Neural cell (in vitro differentiated cells): Measurements from ENCODE around the gene DNAJC15. TPM values are rescaled to one million over a fixed set of nuclear protein-coding genes. Genes with fewer than 3 reads are reported as not detected.

ENCODE experiments used
- H2AFZ ChIP-seq: fragments of 200-600, 300-800 bp; sonication (generic), shearing (Covaris generic); 2 replicates; pipeline ENCODE4 v1.6.0; 2014; ENCODE audit warnings: low read depth, mild to moderate bottlenecking, antibody characterized with exemption, low read length, moderate library complexity
- H3F3A ChIP-seq: fragments of 200-600 bp; shearing (Covaris generic); 2 replicates; pipeline ENCODE4 v1.6.1; 2016; ENCODE audit warnings: mild to moderate bottlenecking, moderate library complexity, mixed read lengths, antibody characterized with exemption, low read length; ENCODE audit not compliant: insufficient read depth, poor library complexity, severe bottlenecking
- H3K27ac ChIP-seq: fragments of 200-600, 300-800 bp; sonication (generic), shearing (Covaris generic); 2 replicates; pipeline ENCODE4 v1.5.1; 2014; ENCODE audit warnings: mild to moderate bottlenecking, low read length, moderate library complexity
- H3K27me3 ChIP-seq: fragments of 300-800, 200-600 bp; sonication (generic), shearing (Covaris generic); 2 replicates; pipeline ENCODE4 v1.6.0; 2014; ENCODE audit warnings: mild to moderate bottlenecking, low read depth, low read length, moderate library complexity; ENCODE audit not compliant: insufficient read depth
- H3K36me3 ChIP-seq: fragments of 300-800, 200-600 bp; sonication (generic), shearing (Covaris generic); 2 replicates; pipeline ENCODE4 v1.5.1; 2014; ENCODE audit warnings: mild to moderate bottlenecking, antibody characterized with exemption, low read length, moderate library complexity; ENCODE audit not compliant: insufficient read depth
- H3K4me2 ChIP-seq: fragments of 300-800, 200-600 bp; sonication (generic), shearing (Covaris generic); 2 replicates; pipeline ENCODE4 v1.6.0; 2014; ENCODE audit warnings: mild to moderate bottlenecking, low read length
- H3K4me3 ChIP-seq: fragments of 300-800, 200-600 bp; sonication (generic), shearing (Covaris generic); 2 replicates; pipeline ENCODE4 v1.5.1; 2014; ENCODE audit warnings: mild to moderate bottlenecking, low read length, moderate library complexity
- H3K79me2 ChIP-seq: fragments of 200-600 bp; shearing (Covaris generic); replicated peaks from 2 replicates; pipeline ENCODE4 v1.6.0; 2014; ENCODE audit warnings: mild to moderate bottlenecking, low read length, moderate library complexity; ENCODE audit not compliant: insufficient read depth
- H3K9ac ChIP-seq: fragments of 300-800, 200-600 bp; sonication (generic), shearing (Covaris generic); 2 replicates; pipeline ENCODE4 v1.6.1; 2016; ENCODE audit warnings: mild to moderate bottlenecking, low read length, mixed read lengths
- H3K9me2 ChIP-seq: fragments of 200-600 bp; shearing (Covaris generic); 2 replicates; pipeline ENCODE4 v1.6.1; 2016; ENCODE audit warnings: mild to moderate bottlenecking, low read length, mixed read lengths; ENCODE audit not compliant: insufficient read depth
- H3K9me3 ChIP-seq: fragments of 200-600, 300-800 bp; sonication (generic), shearing (Covaris generic); 2 replicates; pipeline ENCODE4 v1.6.1; 2016; ENCODE audit warnings: mild to moderate bottlenecking, mixed run types, low read length, moderate library complexity, mixed read lengths
- H4K20me1 ChIP-seq: fragments of 200-600 bp; shearing (Covaris generic); 2 replicates; pipeline ENCODE4 v1.6.1; 2016; ENCODE audit warnings: mild to moderate bottlenecking, mixed run types; ENCODE audit not compliant: insufficient read depth
- EP300 ChIP-seq: fragments of 450-650 bp; conservative IDR thresholded peaks from 2 replicates; pipeline ENCODE4 v1.6.1; 2014; ENCODE audit warnings: antibody characterized with exemption, mild to moderate bottlenecking, moderate library complexity; ENCODE audit not compliant: poor library complexity, severe bottlenecking
- EZH2 ChIP-seq: fragments of 200-600, 300-800 bp; shearing (Covaris generic), sonication (generic); IDR thresholded peaks from 2 replicates; pipeline ENCODE4 v1.6.1; 2014; ENCODE audit warnings: antibody characterized with exemption, low read length, borderline replicate concordance, mild to moderate bottlenecking; ENCODE audit not compliant: insufficient read depth, poor library complexity, severe bottlenecking
- MXI1 ChIP-seq: fragments of 450-650 bp; conservative IDR thresholded peaks from 2 replicates; pipeline ENCODE4 v1.6.1; 2014; ENCODE audit warnings: antibody characterized with exemption, mild to moderate bottlenecking; ENCODE audit not compliant: poor library complexity, severe bottlenecking
- POLR2AphosphoS5 ChIP-seq: IDR thresholded peaks from 2 replicates; pipeline ENCODE4 v1.6.1; 2012
- RAD21 ChIP-seq: fragments of 450-650 bp; conservative IDR thresholded peaks from 2 replicates; pipeline ENCODE4 v1.6.1; 2014; ENCODE audit warnings: antibody characterized with exemption, mild to moderate bottlenecking, moderate library complexity
- REST ChIP-seq: IDR thresholded peaks from 2 replicates; pipeline ENCODE4 v1.6.1; 2012; ENCODE audit warnings: borderline replicate concordance
- SMC3 ChIP-seq: fragments of 450-650 bp; conservative IDR thresholded peaks from 2 replicates; pipeline ENCODE4 v1.6.1; 2014; ENCODE audit warnings: antibody characterized with exemption, mild to moderate bottlenecking, moderate library complexity; ENCODE audit not compliant: poor library complexity
- TAF1 ChIP-seq: IDR thresholded peaks from 2 replicates; pipeline ENCODE4 v1.6.1; 2012; ENCODE audit warnings: low read depth
- polyA plus RNA-seq: library from polyadenylated mRNA; depleted of rRNA; stranded (reverse); fragments of >200 nt; gene quantifications from 2 replicates; pipeline ENCODE4 v1.2.3, GENCODE V29; 2014
- TF ChIP-seq, protein P1 (sequence below): fragments of 450-650 bp; IDR thresholded peaks from 2 replicates; pipeline ENCODE4 v1.5.1; 2014; ENCODE audit warnings: antibody characterized with exemption, mild to moderate bottlenecking, moderate library complexity; ENCODE audit not compliant: poor library complexity, severe bottlenecking

DNAJC15 gene
- polyA plus RNA-seq, 1 donor from 2014 or later = 0.84 TPM

DNA sequence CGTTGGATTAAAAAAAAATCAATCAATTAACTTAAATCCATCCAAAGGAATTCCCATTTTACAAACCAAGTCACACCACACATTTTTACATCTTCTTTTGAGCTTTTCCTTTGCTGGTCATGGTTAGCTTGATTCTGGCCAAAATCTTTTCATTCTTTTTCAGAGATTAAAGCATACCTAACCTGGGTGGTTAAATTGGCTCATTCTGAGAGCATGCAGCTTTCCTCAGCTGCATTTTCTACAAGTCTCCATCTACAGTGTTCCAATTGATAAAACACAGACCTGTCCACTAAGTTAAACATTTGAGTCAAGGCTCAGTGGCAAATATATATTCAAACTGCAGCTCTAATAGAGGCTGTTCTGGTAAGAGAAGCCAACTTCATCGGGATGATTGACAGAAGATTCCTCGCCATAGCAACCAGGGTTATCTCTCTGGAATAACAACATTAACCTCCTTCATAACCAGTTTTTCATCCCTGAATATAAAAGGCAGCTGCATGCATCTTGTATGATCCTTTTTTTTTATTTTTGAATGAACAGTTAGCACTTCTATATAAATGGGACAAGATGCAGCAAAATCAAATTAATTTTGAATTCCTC, 106.2 kb downstream of the DNAJC15 start:
- Histone ChIP-seq H3F3A (peaks cover 12% of the 10 kb centered on the region), H3K79me2 (no peaks in the 10 kb centered on the region), H3K9me2 (no peaks in the 10 kb centered on the region), H3K4me2 (peak overlapping the region; percentile 92), H3K27me3 (no peaks in the 10 kb centered on the region), H4K20me1 (no peaks in the 10 kb centered on the region), H2AFZ (peak overlapping the region; percentile 10), H3K9me3 (no peaks in the 10 kb centered on the region), H3K4me3 (peak overlapping the region; percentile 55), H3K9ac (peak overlapping the region; percentile 68), H3K36me3 (no peaks in the 10 kb centered on the region), H3K27ac (peak overlapping the region; percentile 98)
- TF ChIP-seq TAF1 (no peak), RAD21 (peak; percentile 45), MXI1 (peak; percentile 44), EP300 (peak; percentile 74), REST (peak; percentile 66), POLR2AphosphoS5 (peak; percentile 27), SMC3 (peak; percentile 36), EZH2 (no peak)
- TF ChIP-seq, protein P1, sequence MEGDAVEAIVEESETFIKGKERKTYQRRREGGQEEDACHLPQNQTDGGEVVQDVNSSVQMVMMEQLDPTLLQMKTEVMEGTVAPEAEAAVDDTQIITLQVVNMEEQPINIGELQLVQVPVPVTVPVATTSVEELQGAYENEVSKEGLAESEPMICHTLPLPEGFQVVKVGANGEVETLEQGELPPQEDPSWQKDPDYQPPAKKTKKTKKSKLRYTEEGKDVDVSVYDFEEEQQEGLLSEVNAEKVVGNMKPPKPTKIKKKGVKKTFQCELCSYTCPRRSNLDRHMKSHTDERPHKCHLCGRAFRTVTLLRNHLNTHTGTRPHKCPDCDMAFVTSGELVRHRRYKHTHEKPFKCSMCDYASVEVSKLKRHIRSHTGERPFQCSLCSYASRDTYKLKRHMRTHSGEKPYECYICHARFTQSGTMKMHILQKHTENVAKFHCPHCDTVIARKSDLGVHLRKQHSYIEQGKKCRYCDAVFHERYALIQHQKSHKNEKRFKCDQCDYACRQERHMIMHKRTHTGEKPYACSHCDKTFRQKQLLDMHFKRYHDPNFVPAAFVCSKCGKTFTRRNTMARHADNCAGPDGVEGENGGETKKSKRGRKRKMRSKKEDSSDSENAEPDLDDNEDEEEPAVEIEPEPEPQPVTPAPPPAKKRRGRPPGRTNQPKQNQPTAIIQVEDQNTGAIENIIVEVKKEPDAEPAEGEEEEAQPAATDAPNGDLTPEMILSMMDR = no peak

- H4K20me1 ChIP-seq = no peaks in the 10 kb centered on the region
- no peaks in the 10 kb centered on the region for H3K9me3 ChIP-seq
- H3K27ac ChIP-seq = peak overlapping the region; percentile 98
- no peaks in the 10 kb centered on the region for H3K9me2 ChIP-seq
- no peak overlapping the region for H2AFZ ChIP-seq
- no peak overlapping the region for H3K9ac ChIP-seq
- no peak for TF ChIP-seq REST
- no peak for TF ChIP-seq MXI1
- TF ChIP-seq TAF1 = no peak
- TF ChIP-seq, protein P1 = peak; percentile 62
- no peak for TF ChIP-seq EZH2
- peak; percentile 73 for TF ChIP-seq SMC3
- no peak for TF ChIP-seq EP300
- TF ChIP-seq RAD21 = peak; percentile 72
- TF ChIP-seq POLR2AphosphoS5 = no peak
- no peaks in the 10 kb centered on the region for H3K36me3 ChIP-seq
- H3F3A ChIP-seq = peaks cover 12% of the 10 kb centered on the region
- no peak overlapping the region for H3K4me3 ChIP-seq
- no peak overlapping the region for H3K4me2 ChIP-seq
- no peaks in the 10 kb centered on the region for H3K79me2 ChIP-seq
- no peaks in the 10 kb centered on the region for H3K27me3 ChIP-seq
Measured at GRCh38 chr13:43132257-43132656, 108.9 kb downstream of the DNAJC15 start.
